Measurements from ENCODE around the gene TACO1. TPM values are rescaled to one million over a fixed set of nuclear protein-coding genes. Genes with fewer than 3 reads are reported as not detected.

The TACO1 gene
- total and polyA plus RNA-seq, 2 experiments from 2014 or later: 15.4 to 19.9 TPM

- Histone ChIP-seq H3K4me1 (ENCODE audit: insufficient read depth) (peaks cover 18% of the 10 kb centered on the region; the same call in 1 of the 2 replicates), H3F3A (replicated peaks; ENCODE audit: low read depth) (no peaks in the 10 kb centered on the region), H4K20me1 (replicated peaks; ENCODE audit: insufficient read depth) (no peaks in the 10 kb centered on the region; the same call in 1 of the 2 replicates), H3K9me2 (ENCODE audit: insufficient read depth) (no peaks in the 10 kb centered on the region), H3K4me3 (no peak overlapping the region), H2AFZ (no peak overlapping the region), H3K4me2 (peak overlapping the region; percentile 68), H3K27me3 (ENCODE audit: insufficient read depth) (no peaks in the 10 kb centered on the region), H3K79me2 (replicated peaks; ENCODE audit: insufficient read depth) (0 out of 2 replicates have a peak, but pooled peaks cover 6% of the 10 kb centered on the region), H3K36me3 (ENCODE audit: insufficient read depth) (no peaks in the 10 kb centered on the region), H3K27ac (ENCODE audit: low read depth) (no peak overlapping the region)
- H3K4me1 Mint-ChIP-seq: peaks cover 15% of the 10 kb centered on the region
- ATAC-seq (peak; percentile 89), DNase-seq (ENCODE audit: low spot score) (peak; percentile 25)
- no peak overlapping the region for H3K4me3 Mint-ChIP-seq
- H3K36me3 Mint-ChIP-seq (ENCODE audit: low read depth): peaks cover 5% of the 10 kb centered on the region; the same call in 1 of the 3 replicates
- no peaks in the 10 kb centered on the region; the same call in 2 of the 3 replicates for H3K9me3 Mint-ChIP-seq
- no peak overlapping the region for H3K27ac Mint-ChIP-seq
- no peaks in the 10 kb centered on the region for H3K27me3 Mint-ChIP-seq (ENCODE audit: insufficient read depth, low read depth, poor library complexity)
- no peak for TF ChIP-seq JUNB (IDR thresholded peaks at IDR 0.05; ENCODE audit: unreplicated experiment)
- no peak for TF ChIP-seq ZNF331 (CRISPR knock-in tag; IDR thresholded peaks at IDR 0.05; ENCODE audit: low read depth)
- TF ChIP-seq EZH2 (IDR thresholded peaks at IDR 0.05; ENCODE audit: low read depth, unreplicated experiment): no peak
- TF ChIP-seq EZH2phosphoT487 (IDR thresholded peaks at IDR 0.05; ENCODE audit: unreplicated experiment): no peak
- TF ChIP-seq STAT1 (IDR thresholded peaks at IDR 0.05; ENCODE audit: unreplicated experiment): no peak
- no peak for TF ChIP-seq POLR2AphosphoS5 (IDR thresholded peaks at IDR 0.05; ENCODE audit: low read depth)
Observed at GRCh38 chr17:63647936-63648335, 47.2 kb downstream of the TACO1 start.

- Histone ChIP-seq H3F3A (replicated peaks; ENCODE audit: low read depth) (no peaks in the 10 kb centered on the region), H3K27ac (ENCODE audit: low read depth) (no peak overlapping the region), H3K4me1 (ENCODE audit: insufficient read depth) (peaks cover 18% of the 10 kb centered on the region; the same call in 1 of the 2 replicates), H3K9me2 (ENCODE audit: insufficient read depth) (no peaks in the 10 kb centered on the region), H3K36me3 (ENCODE audit: insufficient read depth) (no peaks in the 10 kb centered on the region), H4K20me1 (replicated peaks; ENCODE audit: insufficient read depth) (no peaks in the 10 kb centered on the region; the same call in 1 of the 2 replicates), H3K4me3 (no peak overlapping the region), H2AFZ (no peak overlapping the region), H3K79me2 (replicated peaks; ENCODE audit: insufficient read depth) (0 out of 2 replicates have a peak, but pooled peaks cover 6% of the 10 kb centered on the region), H3K27me3 (ENCODE audit: insufficient read depth) (no peaks in the 10 kb centered on the region), H3K4me2 (no peak overlapping the region)
- H3K9me3 Mint-ChIP-seq: no peaks in the 10 kb centered on the region; the same call in 2 of the 3 replicates
- DNase-seq (ENCODE audit: low spot score) (no peak), ATAC-seq (no peak)
- peaks cover 15% of the 10 kb centered on the region for H3K4me1 Mint-ChIP-seq
- peaks cover 11% of the 10 kb centered on the region; the same call in 2 of the 3 replicates for H3K36me3 Mint-ChIP-seq (ENCODE audit: low read depth)
- no peak overlapping the region for H3K4me3 Mint-ChIP-seq
- no peaks in the 10 kb centered on the region for H3K27me3 Mint-ChIP-seq (ENCODE audit: insufficient read depth, low read depth, poor library complexity)
- no peak overlapping the region for H3K27ac Mint-ChIP-seq
- TF ChIP-seq STAT1 (IDR thresholded peaks at IDR 0.05; ENCODE audit: unreplicated experiment) (no peak), REST (IDR thresholded peaks at IDR 0.05; ENCODE audit: unreplicated experiment) (no peak), ETS1 (IDR thresholded peaks at IDR 0.05) (no peak), POLR2AphosphoS5 (IDR thresholded peaks at IDR 0.05; ENCODE audit: low read depth) (no peak), ZNF114 (CRISPR knock-in tag; IDR thresholded peaks at IDR 0.05) (no peak), JUNB (IDR thresholded peaks at IDR 0.05; ENCODE audit: unreplicated experiment) (no peak), EZH2phosphoT487 (IDR thresholded peaks at IDR 0.05; ENCODE audit: unreplicated experiment) (no peak), CTCF (conservative IDR thresholded peaks at IDR 0.05; ENCODE audit: low read depth in 2 of 2) (no peak)
Observed at GRCh38 chr17:63649813-63650212, 49.1 kb downstream of the TACO1 start.

All from GM23338 (cell line).